T-helper 2 cell treated with Interferon-gamma antibody and Interleukin-4, amounts not matched to agents 5 μg/mL and 100 μg/mL, for 36 hours (primary cell): ENCODE data around the gene RAB11FIP5.

Experiments used
- DNase-seq: peaks from one replicate; pipeline ENCODE4 v3.0.0; 2021; ENCODE audit warnings: low spot score
- H3K27ac Mint-ChIP-seq: one replicate; pipeline ENCODE4 v1.8.0; 2021; ENCODE audit warnings: mild to moderate bottlenecking, mixed read lengths
- H3K27me3 Mint-ChIP-seq: one replicate; pipeline ENCODE4 v1.8.0; 2021; ENCODE audit warnings: low read depth, mixed read lengths
- H3K36me3 Mint-ChIP-seq: one replicate; pipeline ENCODE4 v1.8.0; 2021; ENCODE audit warnings: low read depth, mixed read lengths
- H3K4me1 Mint-ChIP-seq: one replicate; pipeline ENCODE4 v1.8.0; 2021; ENCODE audit warnings: low read depth, mixed read lengths
- H3K4me3 Mint-ChIP-seq: one replicate; pipeline ENCODE4 v1.8.0; 2022; ENCODE audit warnings: mild to moderate bottlenecking, moderate library complexity, mixed read lengths
- H3K9me3 Mint-ChIP-seq: one replicate; pipeline ENCODE4 v1.8.0; 2021; ENCODE audit warnings: mixed read lengths

RAB11FIP5 gene, protein sequence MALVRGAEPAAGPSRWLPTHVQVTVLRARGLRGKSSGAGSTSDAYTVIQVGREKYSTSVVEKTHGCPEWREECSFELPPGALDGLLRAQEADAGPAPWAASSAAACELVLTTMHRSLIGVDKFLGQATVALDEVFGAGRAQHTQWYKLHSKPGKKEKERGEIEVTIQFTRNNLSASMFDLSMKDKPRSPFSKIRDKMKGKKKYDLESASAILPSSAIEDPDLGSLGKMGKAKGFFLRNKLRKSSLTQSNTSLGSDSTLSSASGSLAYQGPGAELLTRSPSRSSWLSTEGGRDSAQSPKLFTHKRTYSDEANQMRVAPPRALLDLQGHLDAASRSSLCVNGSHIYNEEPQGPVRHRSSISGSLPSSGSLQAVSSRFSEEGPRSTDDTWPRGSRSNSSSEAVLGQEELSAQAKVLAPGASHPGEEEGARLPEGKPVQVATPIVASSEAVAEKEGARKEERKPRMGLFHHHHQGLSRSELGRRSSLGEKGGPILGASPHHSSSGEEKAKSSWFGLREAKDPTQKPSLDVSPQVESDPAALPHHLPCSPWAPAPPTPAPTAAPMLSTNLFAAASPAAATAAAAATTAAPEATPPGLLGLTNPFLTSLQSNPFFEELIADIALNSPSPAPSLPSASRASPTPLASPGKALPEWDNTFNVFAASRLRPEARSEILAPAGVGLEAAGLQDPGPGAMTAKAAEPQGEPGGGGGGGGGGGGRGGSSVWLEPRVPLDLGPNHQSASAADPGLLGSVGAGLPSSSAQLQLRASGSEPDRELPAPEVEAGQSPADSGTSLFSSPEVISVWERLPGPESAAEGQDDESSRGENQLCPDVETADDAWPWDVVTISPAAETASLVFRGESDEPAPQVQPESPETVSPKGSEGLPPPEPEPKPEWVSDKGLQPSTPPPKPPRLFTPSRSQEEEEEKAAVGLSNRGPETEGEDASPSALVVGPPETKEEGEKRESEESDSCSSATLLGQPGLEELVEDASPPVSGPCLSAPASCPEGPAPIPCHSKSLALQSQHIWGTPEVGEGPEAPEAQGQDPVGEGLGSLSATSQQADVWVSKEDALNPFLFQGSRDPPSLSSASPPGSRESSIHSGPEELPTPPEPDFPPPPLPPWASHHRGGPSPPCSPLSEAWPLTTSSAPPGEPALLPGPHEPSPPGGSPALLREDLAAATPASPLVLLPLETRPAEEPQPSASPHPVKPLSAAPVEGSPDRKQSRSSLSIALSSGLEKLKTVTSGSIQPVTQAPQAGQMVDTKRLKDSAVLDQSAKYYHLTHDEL (N-terminal part only)

DNA sequence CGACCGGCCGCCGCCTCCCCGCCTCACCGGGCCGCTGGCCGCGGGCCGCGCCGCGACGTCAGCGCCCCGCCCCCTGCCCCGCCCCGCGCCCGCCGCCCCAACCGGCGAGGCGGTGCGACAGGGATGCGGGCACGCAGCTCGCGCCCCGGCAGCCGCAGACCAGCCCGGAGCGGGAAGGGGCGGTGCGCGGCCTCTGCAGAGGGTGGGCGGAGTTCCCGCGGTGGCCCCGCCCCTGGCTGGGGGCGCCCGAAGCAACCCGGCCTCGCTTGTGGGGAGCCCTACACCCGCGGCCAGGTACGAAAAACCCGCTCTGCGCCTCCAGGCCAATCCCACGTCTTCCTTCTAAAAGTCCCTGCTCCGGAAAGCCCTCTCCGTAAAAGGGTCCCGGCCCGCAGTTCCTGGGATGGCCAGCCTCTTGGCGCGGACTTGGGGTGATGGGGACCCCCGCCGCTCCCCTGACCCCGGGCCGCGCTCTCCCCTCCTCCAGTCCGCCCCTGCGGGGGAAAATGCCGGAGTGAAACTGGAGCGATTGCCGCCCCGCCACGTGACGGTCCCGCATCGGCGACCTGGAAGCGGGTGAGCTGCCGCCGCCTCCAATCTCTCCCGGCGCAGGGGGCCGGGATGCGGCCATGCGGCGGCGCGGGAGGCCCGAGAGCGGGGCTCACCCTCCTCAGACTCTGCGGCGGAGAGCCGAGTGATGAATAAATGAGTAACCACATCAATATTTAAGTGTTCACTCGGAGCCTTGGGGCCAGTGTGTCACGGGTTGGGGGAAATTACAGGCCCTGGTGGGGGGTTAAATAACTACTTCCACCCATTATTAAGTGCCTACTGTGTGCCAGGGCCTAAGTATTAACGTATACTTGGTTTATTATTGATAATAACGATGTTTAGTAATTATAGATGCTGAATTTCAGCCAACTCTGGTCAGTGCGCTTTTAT lies at the start of gene RAB11FIP5:
RAB11FIP5 (minus strand) TSS at position 36 of the 942 bp plus-strand sequence. CDS start 171 bp downstream, outside the sequence.
- Mint-ChIP-seq H3K27ac (peak within 1 kb of the TSS; percentile 74), H3K36me3 (no peaks in the 10 kb centered on the region), H3K9me3 (no peaks in the 10 kb centered on the region), H3K4me1 (peaks cover 19% of the 10 kb centered on the region), H3K27me3 (peaks cover 24% of the 10 kb centered on the region), H3K4me3 (peak within 1 kb of the TSS; percentile 82)
- peak; percentile 82 for DNase-seq

DNA sequence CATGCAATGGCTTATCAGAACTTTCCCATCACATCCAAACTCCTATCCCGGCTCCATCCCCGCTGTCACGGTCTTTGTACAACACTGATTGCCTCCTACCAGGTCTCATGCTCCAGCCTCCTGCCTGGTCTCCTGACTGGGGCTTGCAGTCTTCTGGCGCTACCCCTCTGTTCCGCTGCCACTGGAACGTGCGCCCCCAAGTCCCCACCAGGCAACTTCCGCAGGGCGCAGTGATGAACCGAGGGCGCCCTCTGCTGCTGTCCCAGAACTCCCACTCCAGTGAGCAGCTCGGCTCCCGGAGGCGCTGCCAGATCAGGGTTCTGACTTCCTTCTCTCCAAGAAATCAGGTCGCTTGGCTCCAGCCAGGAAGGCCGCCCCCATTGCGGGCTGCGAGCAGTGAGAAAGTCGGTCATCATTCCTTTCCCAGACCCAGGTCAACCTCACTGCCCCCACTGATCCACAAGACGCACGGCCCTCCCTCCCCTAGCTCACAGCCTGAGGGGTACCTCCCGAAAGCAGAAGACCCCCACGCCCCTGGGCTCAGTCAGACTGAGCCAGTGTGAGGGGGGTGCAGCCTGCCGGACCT lies 43.9 kb upstream of the RAB11FIP5 start:
- Mint-ChIP-seq H3K4me1 (no peaks in the 10 kb centered on the region), H3K27me3 (peaks cover 37% of the 10 kb centered on the region), H3K36me3 (no peaks in the 10 kb centered on the region), H3K9me3 (no peaks in the 10 kb centered on the region), H3K27ac (no peak overlapping the region), H3K4me3 (no peak overlapping the region)
- no peak for DNase-seq

DNA sequence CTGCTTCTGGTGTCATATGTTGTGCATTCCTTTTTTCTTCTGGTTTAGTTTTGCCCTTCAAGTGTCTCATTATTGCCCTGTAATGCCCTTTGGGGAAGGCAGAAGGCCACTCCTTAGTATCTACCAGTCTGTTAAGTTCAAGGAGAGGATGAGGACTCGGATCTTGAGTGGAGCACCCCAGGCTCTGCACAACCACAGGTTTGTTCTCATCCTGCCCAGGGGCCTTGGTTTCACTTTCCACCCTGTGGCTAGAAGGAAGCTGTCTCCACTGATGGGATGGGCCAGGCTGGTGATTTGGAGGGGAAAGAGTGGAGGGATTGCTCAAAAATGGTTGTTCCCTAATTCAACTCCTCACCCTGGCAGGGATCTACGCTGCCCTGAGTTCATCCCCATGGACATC lies 30.2 kb upstream of the RAB11FIP5 start:
- H3K27me3 Mint-ChIP-seq: peaks cover 33% of the 10 kb centered on the region
- peaks cover 4% of the 10 kb centered on the region for H3K4me1 Mint-ChIP-seq
- DNase-seq: no peak

DNA sequence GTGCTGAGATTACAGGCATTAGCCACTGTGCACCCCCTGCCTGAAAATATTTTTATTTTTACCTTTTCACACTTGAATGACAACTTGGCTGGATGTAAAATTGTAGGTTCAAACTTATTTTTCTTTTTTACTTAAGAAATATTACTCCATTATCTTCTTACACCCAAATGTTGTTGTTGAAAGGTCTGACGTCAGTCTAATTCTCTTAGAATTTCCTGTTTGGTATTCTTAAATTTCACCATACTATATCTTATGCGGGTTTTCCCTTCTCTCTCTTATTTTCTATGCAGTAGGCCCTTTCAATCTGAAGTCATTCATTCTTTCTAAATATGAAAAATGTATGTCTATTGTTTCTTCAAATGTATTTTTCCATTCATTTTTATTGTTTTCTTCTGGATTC lies 29.1 kb upstream of the RAB11FIP5 start:
- no peak for DNase-seq
- H3K4me1 Mint-ChIP-seq: peaks cover 4% of the 10 kb centered on the region

More for the DNA sequence above, 30.2 kb upstream of the RAB11FIP5 start:
- no peaks in the 10 kb centered on the region for H3K36me3 Mint-ChIP-seq
- H3K4me3 Mint-ChIP-seq: no peak overlapping the region
- H3K27ac Mint-ChIP-seq: no peak overlapping the region
- no peaks in the 10 kb centered on the region for H3K9me3 Mint-ChIP-seq

DNA sequence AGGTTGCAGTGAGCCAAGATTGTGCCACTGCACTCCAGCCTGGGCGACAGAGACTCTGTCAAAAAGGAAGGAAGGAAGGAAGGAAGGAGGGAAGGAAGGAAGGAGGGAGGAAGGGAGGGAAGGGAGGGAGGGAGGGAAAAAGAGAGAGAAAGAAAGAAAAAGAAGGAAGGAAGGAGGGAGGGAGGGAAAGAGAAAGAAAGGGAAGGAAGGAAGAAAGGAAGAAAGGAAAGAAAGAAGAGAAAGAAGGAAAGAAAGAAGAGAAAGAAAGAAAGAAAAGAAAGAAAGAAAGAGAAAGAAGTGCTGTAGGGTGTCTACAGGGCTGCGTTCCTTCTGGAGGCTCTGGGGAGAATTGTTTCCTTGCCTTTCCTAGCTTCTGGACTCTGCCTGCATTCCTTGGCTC lies 22.5 kb upstream of the RAB11FIP5 start:
- Mint-ChIP-seq H3K36me3 (no peaks in the 10 kb centered on the region), H3K4me1 (no peaks in the 10 kb centered on the region), H3K9me3 (no peaks in the 10 kb centered on the region), H3K4me3 (no peak overlapping the region), H3K27ac (no peak overlapping the region), H3K27me3 (peaks cover 13% of the 10 kb centered on the region)
- DNase-seq: no peak

More for the DNA sequence above, 29.1 kb upstream of the RAB11FIP5 start:
- Mint-ChIP-seq H3K4me3 (no peak overlapping the region), H3K9me3 (no peaks in the 10 kb centered on the region), H3K27ac (no peak overlapping the region), H3K36me3 (no peaks in the 10 kb centered on the region), H3K27me3 (peaks cover 26% of the 10 kb centered on the region)

DNA sequence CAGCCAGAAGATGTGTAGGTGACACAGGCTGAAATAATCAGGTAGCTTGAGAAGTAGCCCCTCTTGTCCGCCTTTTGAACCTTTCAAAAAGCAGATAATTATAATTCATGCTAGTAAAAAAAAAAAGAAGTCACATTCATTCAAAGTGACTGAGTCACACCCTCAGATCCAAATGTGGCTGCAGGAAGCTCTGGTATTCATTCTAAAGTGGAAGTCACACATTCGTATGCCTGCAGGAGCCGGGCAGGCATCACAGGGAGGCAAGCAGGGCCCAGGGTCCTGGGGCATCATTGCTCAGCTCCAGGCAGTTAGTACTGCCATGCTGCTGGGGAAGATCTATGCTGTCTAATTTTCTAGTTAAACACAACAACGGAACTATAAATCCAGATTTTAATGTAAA lies 21.7 kb upstream of the RAB11FIP5 start:
- Mint-ChIP-seq H3K4me1 (no peaks in the 10 kb centered on the region), H3K9me3 (no peaks in the 10 kb centered on the region), H3K27me3 (peaks cover 9% of the 10 kb centered on the region), H3K4me3 (no peak overlapping the region), H3K27ac (no peak overlapping the region), H3K36me3 (no peaks in the 10 kb centered on the region)
- no peak for DNase-seq

DNA sequence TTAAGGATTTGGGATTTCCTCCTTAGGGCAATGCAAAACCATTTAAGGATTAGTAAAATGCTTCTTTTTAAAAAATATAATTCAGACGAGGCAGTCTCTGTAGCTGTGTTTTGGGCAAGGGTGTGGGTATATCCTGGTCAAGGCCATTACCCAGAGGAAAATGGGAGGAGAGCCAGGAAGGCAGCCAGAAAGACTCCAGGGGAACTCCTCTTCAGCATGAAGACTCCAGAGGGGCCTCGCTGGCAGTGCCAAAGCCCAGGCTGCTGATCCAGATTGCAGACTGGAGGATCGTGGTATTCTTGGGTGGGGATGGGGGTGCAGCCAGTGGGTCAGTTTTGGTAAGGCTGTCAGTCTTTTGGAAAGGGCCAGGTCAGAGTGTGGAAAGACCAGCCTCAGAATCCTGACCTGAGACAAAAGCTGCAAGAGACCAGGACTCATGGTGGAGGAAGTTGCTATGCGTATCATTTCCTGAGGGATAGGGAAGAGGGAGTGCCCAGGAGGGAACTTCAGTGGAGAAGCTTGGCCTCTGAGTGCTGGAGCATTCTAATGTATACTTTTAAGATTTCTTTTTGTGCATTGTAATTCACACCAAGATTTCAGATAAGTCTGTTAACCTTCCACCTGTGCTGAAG lies 20.9 kb upstream of the RAB11FIP5 start:
- DNase-seq: no peak
- Mint-ChIP-seq H3K27ac (no peak overlapping the region), H3K4me3 (no peak overlapping the region), H3K36me3 (no peaks in the 10 kb centered on the region), H3K4me1 (no peaks in the 10 kb centered on the region), H3K9me3 (no peaks in the 10 kb centered on the region), H3K27me3 (peaks cover 15% of the 10 kb centered on the region)

DNA sequence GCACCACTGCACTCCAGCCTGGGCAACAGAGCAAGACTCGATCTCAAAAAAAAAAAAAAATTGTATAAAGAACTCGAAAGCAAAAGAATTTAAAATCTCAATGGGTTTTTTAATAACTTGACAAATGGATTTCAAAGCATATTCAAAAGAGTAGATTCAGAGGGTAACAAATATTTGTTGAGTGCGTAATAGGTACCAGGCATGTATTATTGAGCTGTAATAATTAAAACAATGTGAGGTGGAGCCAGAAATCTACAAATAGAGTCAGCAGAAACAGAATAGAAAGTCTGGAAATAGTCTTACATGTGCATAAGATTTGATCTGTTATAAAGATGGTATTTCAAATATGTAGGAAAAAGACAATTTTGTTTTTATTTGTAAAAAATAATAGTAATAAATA lies 19.1 kb upstream of the RAB11FIP5 start:
- no peaks in the 10 kb centered on the region for H3K4me1 Mint-ChIP-seq
- H3K36me3 Mint-ChIP-seq: no peaks in the 10 kb centered on the region

DNA sequence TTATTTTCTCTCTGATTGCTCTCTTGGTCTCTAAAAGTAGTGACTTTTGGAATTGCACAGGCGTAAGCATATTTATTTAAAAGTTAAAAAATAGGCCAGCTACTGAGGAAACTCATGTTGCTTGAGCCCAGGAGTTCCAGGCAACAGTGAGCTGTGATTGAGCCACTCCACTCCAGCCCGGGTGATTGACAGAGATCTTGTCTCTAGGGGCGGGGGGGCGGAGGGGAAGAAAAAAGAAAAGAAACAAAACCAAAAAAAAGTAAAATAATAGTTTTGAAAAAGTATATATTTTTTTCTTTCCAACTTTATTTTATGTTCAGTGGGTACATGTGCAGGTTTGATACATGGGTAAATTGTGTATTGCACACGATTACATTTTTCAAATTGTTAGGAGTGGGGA lies 18.0 kb upstream of the RAB11FIP5 start:
- Mint-ChIP-seq H3K36me3 (no peaks in the 10 kb centered on the region), H3K27ac (no peak overlapping the region), H3K4me1 (no peaks in the 10 kb centered on the region), H3K4me3 (no peak overlapping the region), H3K9me3 (no peaks in the 10 kb centered on the region), H3K27me3 (peaks cover 15% of the 10 kb centered on the region)
- no peak for DNase-seq

More for the DNA sequence above, 19.1 kb upstream of the RAB11FIP5 start:
- peaks cover 15% of the 10 kb centered on the region for H3K27me3 Mint-ChIP-seq
- no peak overlapping the region for H3K4me3 Mint-ChIP-seq
- no peak for DNase-seq
- no peak overlapping the region for H3K27ac Mint-ChIP-seq
- H3K9me3 Mint-ChIP-seq: no peaks in the 10 kb centered on the region

DNA sequence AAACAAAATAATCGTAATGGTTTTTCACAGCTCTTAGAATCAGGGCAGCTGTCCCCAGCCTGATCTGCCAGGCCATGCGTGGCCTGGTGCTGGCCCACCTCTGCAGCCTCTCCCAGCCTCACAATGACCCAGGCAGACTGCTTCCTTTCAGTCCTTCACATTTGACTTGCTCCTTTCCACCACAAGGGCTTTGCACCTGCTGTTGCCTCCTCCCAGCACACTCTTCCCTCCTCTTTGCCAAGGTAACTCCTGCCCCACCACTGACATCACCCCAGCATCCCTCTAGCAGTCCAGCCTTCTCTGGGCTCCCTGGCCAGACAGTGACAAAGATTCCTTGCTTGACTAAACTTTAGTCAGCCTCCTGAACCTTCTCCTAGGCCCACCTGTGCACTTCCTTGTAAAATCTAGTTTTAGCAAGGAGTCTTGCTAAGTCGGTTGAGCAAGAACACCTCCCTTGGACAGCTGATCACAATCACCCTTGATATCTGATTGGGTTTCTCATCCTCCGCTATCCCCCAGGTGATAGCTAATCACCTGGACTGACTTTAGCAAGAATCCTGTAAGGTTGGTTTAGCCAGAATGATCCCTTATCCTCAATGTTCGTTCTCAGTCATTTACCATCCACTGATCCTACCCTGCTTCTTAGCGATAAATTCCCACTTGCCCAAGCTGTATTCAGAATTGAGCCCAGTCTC lies 16.2 kb upstream of the RAB11FIP5 start:
- H3K27me3 Mint-ChIP-seq: peaks cover 21% of the 10 kb centered on the region
- H3K4me3 Mint-ChIP-seq: no peak overlapping the region
- no peaks in the 10 kb centered on the region for H3K9me3 Mint-ChIP-seq
- H3K27ac Mint-ChIP-seq: no peak overlapping the region
- H3K36me3 Mint-ChIP-seq: no peaks in the 10 kb centered on the region
- H3K4me1 Mint-ChIP-seq: no peaks in the 10 kb centered on the region
- no peak for DNase-seq

DNA sequence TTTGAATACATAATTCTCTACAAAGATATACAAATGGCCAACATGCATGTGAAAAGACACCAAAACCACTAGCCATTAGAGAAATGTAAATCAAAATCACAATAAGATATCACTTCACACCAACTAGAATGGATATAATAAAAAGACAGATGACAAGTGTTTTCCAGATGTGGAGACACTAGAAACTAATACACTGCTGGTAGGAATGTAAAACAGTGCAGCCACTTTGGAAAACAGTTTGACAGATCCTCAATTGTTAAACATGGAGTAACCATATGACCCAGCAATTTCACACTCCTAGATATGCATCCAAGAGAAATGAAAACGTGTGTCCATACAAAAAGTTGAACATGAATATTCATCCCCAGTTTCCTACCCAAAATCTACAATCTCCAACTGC lies 9.8 kb upstream of the RAB11FIP5 start:
- peaks cover 27% of the 10 kb centered on the region for H3K27me3 Mint-ChIP-seq
- H3K9me3 Mint-ChIP-seq: no peaks in the 10 kb centered on the region
- H3K36me3 Mint-ChIP-seq: no peaks in the 10 kb centered on the region
- no peak overlapping the region for H3K4me3 Mint-ChIP-seq
- DNase-seq: no peak
- H3K4me1 Mint-ChIP-seq: no peaks in the 10 kb centered on the region
- no peak overlapping the region for H3K27ac Mint-ChIP-seq
